ENCODE results near the gene HSD11B1.

Gene HSD11B1

DNA sequence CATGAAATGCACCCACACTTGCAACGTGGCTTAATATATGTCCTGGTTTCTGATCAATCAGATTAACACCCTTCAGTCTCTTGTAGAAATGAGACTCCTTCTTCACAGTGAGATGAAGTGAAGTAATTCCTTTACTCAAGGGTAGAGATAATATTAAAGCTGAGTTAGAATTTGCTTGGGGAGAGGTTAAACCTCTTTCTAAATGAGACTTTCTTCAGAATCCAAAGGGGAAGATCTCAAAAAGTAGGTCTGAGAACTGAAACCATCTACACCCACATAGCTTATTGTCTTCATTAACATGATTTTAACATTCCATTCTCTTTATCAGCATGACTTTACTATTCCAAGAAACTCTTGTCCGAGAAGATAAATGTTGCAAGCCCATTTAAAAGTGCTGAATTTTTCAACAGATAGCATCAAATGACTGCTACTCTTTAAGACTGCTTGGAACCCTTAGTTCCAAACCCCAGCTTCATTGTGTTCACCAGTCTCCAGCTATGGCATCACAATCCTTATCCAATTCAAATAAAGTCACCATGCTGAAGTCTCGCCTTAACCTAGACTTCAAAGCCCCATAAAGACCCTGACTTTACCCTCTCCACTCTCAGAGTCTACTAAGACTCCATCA lies 32.0 kb downstream of the HSD11B1 start:
- Histone ChIP-seq H3K27ac (no peak overlapping the region), H3K4me2 (no peak overlapping the region), H3K4me1 (peaks cover 6% of the 10 kb centered on the region; the same call in 1 of the 2 replicates), H3K27me3 (no peaks in the 10 kb centered on the region), H4K20me1 (no peaks in the 10 kb centered on the region), H3K4me3 (no peak overlapping the region), H3K36me3 (no peaks in the 10 kb centered on the region), H3K9me3 (no peaks in the 10 kb centered on the region), H3K9ac (no peak overlapping the region)
- TF ChIP-seq Cebpa-rat (IDR thresholded peaks at IDR 0.05) = no peak

GRCh38 chr1:209737118-209737505 lies 32.5 kb downstream of the HSD11B1 start:
- H3K4me1 ChIP-seq = peaks cover 6% of the 10 kb centered on the region; the same call in 1 of the 2 replicates

DNA sequence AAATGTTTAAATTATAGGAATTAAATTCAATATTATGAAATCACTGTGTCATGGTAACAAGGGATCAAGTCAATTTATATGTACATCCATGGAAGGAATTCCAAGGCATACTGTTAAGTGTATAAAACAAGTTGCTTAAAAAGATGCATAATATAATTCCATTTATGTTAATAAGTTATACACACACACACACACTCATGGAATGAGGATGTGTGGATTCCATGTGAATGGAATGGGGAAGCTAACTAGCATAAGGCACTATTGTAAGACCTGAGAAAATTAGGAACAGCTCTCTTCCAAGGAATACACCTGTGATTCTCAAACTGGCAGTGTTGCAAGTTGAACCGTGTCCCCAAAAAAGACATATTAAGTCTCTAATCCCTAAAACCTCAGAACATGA lies 33.6 kb downstream of the HSD11B1 start:
- H3K4me3 ChIP-seq = no peak overlapping the region
- no peak for TF ChIP-seq Cebpa-rat (IDR thresholded peaks at IDR 0.05)
- H3K27ac ChIP-seq = no peak overlapping the region
- H3K27me3 ChIP-seq = no peaks in the 10 kb centered on the region
- H3K9ac ChIP-seq = no peak overlapping the region
- peaks cover 12% of the 10 kb centered on the region for H3K4me1 ChIP-seq
- H3K36me3 ChIP-seq = no peaks in the 10 kb centered on the region
- no peak overlapping the region for H3K4me2 ChIP-seq
- no peaks in the 10 kb centered on the region for H3K9me3 ChIP-seq
- H4K20me1 ChIP-seq = no peaks in the 10 kb centered on the region

More at GRCh38 chr1:209737118-209737505, 32.5 kb downstream of the HSD11B1 start:
- H3K4me2 ChIP-seq = no peak overlapping the region
- no peak for TF ChIP-seq Cebpa-rat (IDR thresholded peaks at IDR 0.05)
- H3K9ac ChIP-seq = no peak overlapping the region
- no peaks in the 10 kb centered on the region for H4K20me1 ChIP-seq
- H3K4me3 ChIP-seq = no peak overlapping the region
- H3K27me3 ChIP-seq = no peaks in the 10 kb centered on the region
- no peak overlapping the region for H3K27ac ChIP-seq
- H3K9me3 ChIP-seq = no peaks in the 10 kb centered on the region
- no peaks in the 10 kb centered on the region for H3K36me3 ChIP-seq

GRCh38 chr1:209741193-209741592 lies 36.5 kb downstream of the HSD11B1 start:
- Histone ChIP-seq H3K4me3 (no peak overlapping the region), H3K36me3 (no peaks in the 10 kb centered on the region), H3K27ac (no peak overlapping the region), H4K20me1 (no peaks in the 10 kb centered on the region), H3K27me3 (no peaks in the 10 kb centered on the region), H3K4me2 (no peak overlapping the region), H3K4me1 (peaks cover 6% of the 10 kb centered on the region; the same call in 1 of the 2 replicates), H3K9ac (no peak overlapping the region), H3K9me3 (no peaks in the 10 kb centered on the region)
- no peak for TF ChIP-seq Cebpa-rat (IDR thresholded peaks at IDR 0.05)

GRCh38 chr1:209741889-209742288 lies 37.2 kb downstream of the HSD11B1 start:
- no peak for TF ChIP-seq Cebpa-rat (IDR thresholded peaks at IDR 0.05)
- no peaks in the 10 kb centered on the region for H4K20me1 ChIP-seq
- no peak overlapping the region for H3K27ac ChIP-seq
- H3K9me3 ChIP-seq = no peaks in the 10 kb centered on the region
- no peak overlapping the region for H3K4me2 ChIP-seq
- no peaks in the 10 kb centered on the region for H3K27me3 ChIP-seq
- no peaks in the 10 kb centered on the region for H3K36me3 ChIP-seq
- H3K4me1 ChIP-seq = peaks cover 6% of the 10 kb centered on the region; the same call in 1 of the 2 replicates
- no peak overlapping the region for H3K9ac ChIP-seq
- no peak overlapping the region for H3K4me3 ChIP-seq

GRCh38 chr1:209742409-209743144 lies 37.9 kb downstream of the HSD11B1 start:
- TF ChIP-seq Cebpa-rat (IDR thresholded peaks at IDR 0.05) = no peak
- Histone ChIP-seq H3K36me3 (no peaks in the 10 kb centered on the region), H3K4me2 (no peak overlapping the region), H3K4me3 (no peak overlapping the region), H3K4me1 (peaks cover 6% of the 10 kb centered on the region; the same call in 1 of the 2 replicates), H4K20me1 (no peaks in the 10 kb centered on the region), H3K9ac (no peak overlapping the region), H3K27me3 (no peaks in the 10 kb centered on the region), H3K27ac (no peak overlapping the region), H3K9me3 (no peaks in the 10 kb centered on the region)

DNA sequence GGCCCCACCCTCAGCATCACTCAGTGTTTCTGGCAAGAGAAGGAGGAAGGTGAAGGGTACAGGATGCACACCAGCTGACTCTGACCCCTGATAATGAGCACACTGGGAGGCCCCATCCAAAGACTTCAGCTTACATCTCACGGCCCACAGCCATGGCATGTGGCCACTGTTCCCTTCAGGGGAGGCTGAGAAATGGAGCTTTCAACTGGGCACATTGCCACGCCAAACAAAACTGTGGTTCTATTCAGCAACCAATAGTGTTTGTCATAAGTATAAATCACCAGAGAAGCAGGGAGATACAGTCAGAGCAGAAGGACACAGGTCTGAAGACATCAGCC lies 38.5 kb downstream of the HSD11B1 start:
- no peaks in the 10 kb centered on the region for H4K20me1 ChIP-seq
- H3K27ac ChIP-seq = no peak overlapping the region
- no peaks in the 10 kb centered on the region for H3K9me3 ChIP-seq
- H3K4me1 ChIP-seq = peaks cover 6% of the 10 kb centered on the region; the same call in 1 of the 2 replicates
- H3K4me2 ChIP-seq = no peak overlapping the region
- no peaks in the 10 kb centered on the region for H3K36me3 ChIP-seq
- H3K9ac ChIP-seq = no peak overlapping the region
- no peak overlapping the region for H3K4me3 ChIP-seq
- H3K27me3 ChIP-seq = no peaks in the 10 kb centered on the region
- TF ChIP-seq Cebpa-rat (IDR thresholded peaks at IDR 0.05) = no peak

- TF ChIP-seq Cebpa-rat (IDR thresholded peaks at IDR 0.05) = no peak; the same call in 1 of the 2 replicates
- no peak overlapping the region for H3K27ac ChIP-seq
- no peaks in the 10 kb centered on the region for H3K27me3 ChIP-seq
- no peaks in the 10 kb centered on the region for H3K36me3 ChIP-seq
- H3K9me3 ChIP-seq = no peaks in the 10 kb centered on the region
- H4K20me1 ChIP-seq = no peaks in the 10 kb centered on the region
- H3K9ac ChIP-seq = no peak overlapping the region
- H3K4me1 ChIP-seq = peaks cover 13% of the 10 kb centered on the region
- H3K4me2 ChIP-seq = no peak overlapping the region
- H3K4me3 ChIP-seq = no peak overlapping the region
Observed at GRCh38 chr1:209746451-209747165, 42.0 kb downstream of the HSD11B1 start.

GRCh38 chr1:209747580-209748262 lies 43.1 kb downstream of the HSD11B1 start:
- Histone ChIP-seq H3K9ac (no peak overlapping the region), H3K27ac (no peak overlapping the region), H4K20me1 (no peaks in the 10 kb centered on the region), H3K4me2 (peak overlapping the region; percentile 26; the same call in 1 of the 2 replicates), H3K36me3 (no peaks in the 10 kb centered on the region), H3K9me3 (no peaks in the 10 kb centered on the region), H3K27me3 (no peaks in the 10 kb centered on the region), H3K4me1 (peaks cover 15% of the 10 kb centered on the region), H3K4me3 (peak overlapping the region; percentile 41; the same call in 1 of the 2 replicates)
- TF ChIP-seq Cebpa-rat (IDR thresholded peaks at IDR 0.05) = no peak

Data from BLaER1 (cell line).